ENCODE data around the gene COL23A1. TPM values are rescaled to one million over a fixed set of nuclear protein-coding genes. Genes with fewer than 3 reads are reported as not detected.

COL23A1 gene
- total and polyA plus RNA-seq, 2 of the 8 experiments (the other 6 are each of a cell fraction or from before 2014, with no cell fraction given) = 3.1 to 4.7 TPM

DNA sequence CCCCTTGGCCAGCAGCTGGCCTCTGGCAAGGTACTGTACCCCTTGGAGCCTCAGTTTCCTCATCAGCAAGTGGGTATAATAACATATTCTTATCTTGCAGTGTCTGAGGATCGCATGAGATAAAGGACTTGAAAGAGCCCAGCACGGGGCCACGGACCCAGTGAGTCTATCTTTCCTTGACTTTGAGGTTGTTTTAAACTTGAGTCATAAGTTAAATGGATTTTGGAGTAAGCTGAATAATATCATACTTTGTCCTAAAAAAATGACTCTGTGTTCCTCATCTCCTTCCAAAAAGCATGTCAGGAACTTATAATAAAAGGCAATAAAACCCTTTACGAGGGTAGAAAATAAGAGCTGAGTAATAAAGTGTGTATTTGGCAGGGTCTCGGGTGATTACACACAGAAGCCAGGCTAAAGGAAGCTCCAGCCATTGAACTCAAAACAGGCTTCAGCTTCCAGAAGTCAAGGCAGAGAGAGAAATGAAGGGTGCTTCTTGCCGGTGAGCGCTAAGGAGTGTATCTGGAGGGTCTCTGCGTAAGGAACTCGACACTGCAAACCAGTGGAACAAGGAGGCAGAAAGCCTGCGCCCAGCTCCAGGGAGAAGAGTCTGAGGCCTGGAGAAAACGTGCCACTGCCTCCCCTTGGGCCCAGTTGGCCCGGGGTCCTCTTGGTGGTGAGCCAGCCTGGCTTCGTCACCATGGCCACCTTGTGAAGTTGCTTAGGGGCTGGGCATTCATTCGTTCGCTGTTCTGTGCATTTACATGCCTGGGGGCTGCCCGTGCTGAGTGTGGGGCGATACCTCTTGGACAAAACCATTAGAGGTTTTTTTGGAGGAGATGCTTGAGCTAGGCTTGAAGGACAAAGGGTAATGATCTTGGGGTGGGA is 285.2 kb downstream of the COL23A1 start:
- Histone ChIP-seq H3K4me1 (replicated peaks in 1 of 4; ENCODE audit: control insufficient read depth in 3 of 4, insufficient read depth in 4 of 4, low read length in 3 of 4) (peaks cover 0 to 9% (median 1%) of the 10 kb centered on the region in 4 experiments; a peak in 2 of 7 replicates), H3K79me1 (ENCODE audit: low read depth, low read length) (no peaks in the 10 kb centered on the region), H4K8ac (ENCODE audit: extremely low read depth, insufficient read depth, low read length) (no peak overlapping the region), H3K23me2 (ENCODE audit: low read depth, low read length) (no peaks in the 10 kb centered on the region), H2AFZ (ENCODE audit: low read length) (no peak overlapping the region), H2BK20ac (ENCODE audit: low read length) (no peak overlapping the region), H3K4ac (replicated peaks; ENCODE audit: insufficient read length, low read depth, low read length) (no peak overlapping the region), H3K23ac (ENCODE audit: insufficient read length) (no peak overlapping the region), H2BK15ac (ENCODE audit: low read length) (no peak overlapping the region), H3K9ac (replicated peaks in 1 of 4; ENCODE audit: extremely low read depth in 1 of 4, low read depth in 3 of 4, low read length in 3 of 4) (no peak overlapping the region), H2BK12ac (ENCODE audit: low read depth, low read length) (no peak overlapping the region), H2BK5ac (ENCODE audit: low read depth, low read length) (no peak overlapping the region), H3K27me3 (replicated peaks in 1 of 4; ENCODE audit: control insufficient read depth in 3 of 4, extremely low read depth in 1 of 4, insufficient read depth in 3 of 4, low read length in 3 of 4) (no peaks in the 10 kb centered on the region), H3K4me3 (ENCODE audit: extremely low read depth in 1 of 4, insufficient read depth in 2 of 4, low read depth in 3 of 4, low read length in 4 of 4) (no peak overlapping the region), H3K9me3 (ENCODE audit: insufficient read depth in 2 of 2, low read depth in 1 of 2, low read length in 1 of 2) (no peaks in the 10 kb centered on the region), H4K5ac (ENCODE audit: insufficient read length, low read depth, low read length) (no peak overlapping the region), H3K27ac (ENCODE audit: low read depth, low read length) (no peak overlapping the region), H3K4me2 (ENCODE audit: insufficient read depth in 1 of 2, low read depth in 2 of 2, low read length in 2 of 2) (no peak overlapping the region), H4K20me1 (replicated peaks in 1 of 2; ENCODE audit: control insufficient read depth in 1 of 2, insufficient read depth in 2 of 2, low read length in 2 of 2) (no peaks in the 10 kb centered on the region), H3K36me3 (ENCODE audit: control insufficient read depth in 2 of 4, insufficient read depth in 4 of 4, low read length in 3 of 4) (no peaks in the 10 kb centered on the region), H3K79me2 (ENCODE audit: control insufficient read depth in 1 of 2, insufficient read depth in 2 of 2, low read length in 2 of 2) (no peaks in the 10 kb centered on the region), H3K56ac (replicated peaks; ENCODE audit: insufficient read length, low read depth, low read length) (no peak overlapping the region), H3K18ac (ENCODE audit: extremely low read depth, low read length) (no peak overlapping the region), H2AK5ac (ENCODE audit: low read depth, low read length) (no peak overlapping the region), H4K91ac (replicated peaks; ENCODE audit: insufficient read length, low read length) (no peak overlapping the region), H2BK120ac (replicated peaks; ENCODE audit: low read depth, low read length) (no peak overlapping the region), H3K14ac (ENCODE audit: insufficient read length) (no peak overlapping the region)
- POLR2A ChIA-PET (ENCODE audit: partially characterized antibody) = interaction anchor here (1.0 kb wide), 1 partner anchor 9 kb away, joined by 3 read pairs; no protein-coding TSS in a partner anchor
- CTCF ChIA-PET (ENCODE audit: partially characterized antibody) = interaction anchor here (0.6 to 5.6 kb wide), 12 partner anchors 8 to 286 kb away, joined by 3 to 55 read pairs (median 3); partner anchors contain the start of gene COL23A1
- 92% methylated on average over 17 of the region's 17 CpGs; no CpG with 5 or more reads in 1 of the 2 experiments for WGBS, 2 experiments (ENCODE audit: extremely low coverage in 1 of 2, insufficient coverage in 1 of 2, insufficient read length in 1 of 2, insufficient replicate concordance in 2 of 2, low coverage in 1 of 2, low lambda C conversion rate in 2 of 2, missing lambda C conversion rate in 1 of 2)
- DNase-seq (ENCODE audit: low read depth in 1 of 2, low spot score in 2 of 2) = no peak
- FAIRE-seq = no peak
- TF ChIP-seq JUND (IDR thresholded peaks at IDR 0.05; ENCODE audit: low read length) (no peak), BRCA1 (IDR thresholded peaks at IDR 0.05; ENCODE audit: low read depth, low read length) (no peak), TAF7 (optimal IDR thresholded peaks at IDR 0.05; ENCODE audit: borderline replicate concordance, low read depth, low read length) (no peak), SP1 (IDR thresholded peaks at IDR 0.05; ENCODE audit: low read depth, low read length) (no peak), GTF2F1 (IDR thresholded peaks at IDR 0.05; ENCODE audit: borderline replicate concordance, low read depth, low read length) (no peak), MAFK (IDR thresholded peaks at IDR 0.05; ENCODE audit: low read depth, low read length) (no peak), EP300 (IDR thresholded peaks at IDR 0.05; ENCODE audit: borderline replicate concordance in 1 of 2, low read depth in 2 of 2, low read length in 2 of 2) (no peak), RAD21 (IDR thresholded peaks at IDR 0.05 in 1 of 2, conservative IDR thresholded peaks at IDR 0.05 in 1 of 2; ENCODE audit: low read depth in 2 of 2, low read length in 2 of 2) (no peak)
- TF ChIP-seq, protein P1, sequence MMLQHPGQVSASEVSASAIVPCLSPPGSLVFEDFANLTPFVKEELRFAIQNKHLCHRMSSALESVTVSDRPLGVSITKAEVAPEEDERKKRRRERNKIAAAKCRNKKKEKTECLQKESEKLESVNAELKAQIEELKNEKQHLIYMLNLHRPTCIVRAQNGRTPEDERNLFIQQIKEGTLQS (IDR thresholded peaks at IDR 0.05; ENCODE audit: insufficient read depth, low read depth, low read length) = no peak
- TF ChIP-seq, protein P2, sequence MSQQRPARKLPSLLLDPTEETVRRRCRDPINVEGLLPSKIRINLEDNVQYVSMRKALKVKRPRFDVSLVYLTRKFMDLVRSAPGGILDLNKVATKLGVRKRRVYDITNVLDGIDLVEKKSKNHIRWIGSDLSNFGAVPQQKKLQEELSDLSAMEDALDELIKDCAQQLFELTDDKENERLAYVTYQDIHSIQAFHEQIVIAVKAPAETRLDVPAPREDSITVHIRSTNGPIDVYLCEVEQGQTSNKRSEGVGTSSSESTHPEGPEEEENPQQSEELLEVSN (IDR thresholded peaks at IDR 0.05) = no peak

Measured in H1 (cell line).